ENCODE data around the gene ARFGEF3. TPM values are rescaled to one million over a fixed set of nuclear protein-coding genes. Genes with fewer than 3 reads are reported as not detected.

The ARFGEF3 gene
- total RNA-seq, 8 experiments from 2014 or later, result 1.3 to 21.2 (median 14.7) TPM

GRCh38 chr6:138176652-138177232 lies 15.0 kb downstream of the ARFGEF3 start:
- WGBS, 10 experiments, result 30 to 96% (median 74%) methylated on average over 1 to 2 of the region's 2 CpGs; no CpG with 5 or more reads in 2 of the 10 experiments
- Histone ChIP-seq H3K4me1 (replicated peaks in 1 of 2) (no peaks in the 10 kb centered on the region), H3K27ac (no peak overlapping the region), H3K4me3 (no peak overlapping the region)
- in situ Hi-C loops (cut with MboI; ENCODE audit: low pct_unique_long_range_greater_than_20kb in 2 of 9, low sequenced_read_pairs in 9 of 9, unreplicated experiment in 9 of 9), result no loop called here
- ATAC-seq (replicated peaks in 6 of 8), result no peak

- ATAC-seq (replicated peaks in 6 of 8), result peak in 6 of 8 experiments; percentile 35 to 55 (median 42)
- H3K4me3 ChIP-seq, result no peak overlapping the region
- H3K4me1 ChIP-seq (replicated peaks in 1 of 2), result peaks cover 10 to 13% of the 10 kb centered on the region in 2 donors
- H3K27ac ChIP-seq, result peak overlapping the region in 1 of 2 donors; percentile 43
- WGBS, 10 experiments, result 35 to 70% (median 49%) methylated on average over 3 to 8 of the region's 8 CpGs; no CpG with 5 or more reads in 2 of the 10 experiments
- in situ Hi-C loops (cut with MboI; ENCODE audit: low pct_unique_long_range_greater_than_20kb in 2 of 9, low sequenced_read_pairs in 9 of 9, unreplicated experiment in 9 of 9), result no loop called here
Observed at GRCh38 chr6:138182939-138183789, 21.4 kb downstream of the ARFGEF3 start.

GRCh38 chr6:138183790-138184134 lies 22.0 kb downstream of the ARFGEF3 start:
- no peak for ATAC-seq (replicated peaks in 6 of 8)
- in situ Hi-C loops (cut with MboI; ENCODE audit: low pct_unique_long_range_greater_than_20kb in 2 of 9, low sequenced_read_pairs in 9 of 9, unreplicated experiment in 9 of 9), result no loop called here
- WGBS, 10 experiments, result 50 to 89% (median 68%) methylated on average over 1 to 3 of the region's 4 CpGs; no CpG with 5 or more reads in 4 of the 10 experiments
- Histone ChIP-seq H3K4me3 (no peak overlapping the region), H3K27ac (peak overlapping the region in 1 of 2 donors; percentile 43), H3K4me1 (replicated peaks in 1 of 2) (peaks cover 15 to 16% of the 10 kb centered on the region in 2 donors)

GRCh38 chr6:138184230-138184629 lies 22.5 kb downstream of the ARFGEF3 start:
- no peak for ATAC-seq (replicated peaks in 6 of 8)
- Histone ChIP-seq H3K4me1 (replicated peaks in 1 of 2) (peaks cover 16 to 17% of the 10 kb centered on the region in 2 donors), H3K27ac (no peak overlapping the region), H3K4me3 (no peak overlapping the region)
- in situ Hi-C loops (cut with MboI; ENCODE audit: low pct_unique_long_range_greater_than_20kb in 2 of 9, low sequenced_read_pairs in 9 of 9, unreplicated experiment in 9 of 9), result no loop called here
- 14 to 100% (median 80%) methylated on average over 1 to 3 of the region's 3 CpGs; no CpG with 5 or more reads in 1 of the 10 experiments for WGBS, 10 experiments

GRCh38 chr6:138187156-138187555 lies 25.4 kb downstream of the ARFGEF3 start:
- in situ Hi-C loops (cut with MboI; ENCODE audit: low pct_unique_long_range_greater_than_20kb in 2 of 9, low sequenced_read_pairs in 9 of 9, unreplicated experiment in 9 of 9), result no loop called here
- WGBS, 10 experiments, result 40 to 100% (median 83%) methylated on average over 1 to 3 of the region's 4 CpGs; no CpG with 5 or more reads in 3 of the 10 experiments
- ATAC-seq (replicated peaks in 6 of 8), result no peak

GRCh38 chr6:138188278-138188941 lies 26.7 kb downstream of the ARFGEF3 start:
- in situ Hi-C loops (cut with MboI; ENCODE audit: low pct_unique_long_range_greater_than_20kb in 2 of 9, low sequenced_read_pairs in 9 of 9, unreplicated experiment in 9 of 9), result no loop called here
- Histone ChIP-seq H3K4me3 (no peak overlapping the region), H3K27ac (no peak overlapping the region), H3K4me1 (replicated peaks in 1 of 2) (peaks cover 4 to 10% of the 10 kb centered on the region in 2 donors)
- ATAC-seq (replicated peaks in 6 of 8), result peak in 7 of 8 experiments; percentile 16 to 86 (median 62)
- 6 to 73% (median 32%) methylated on average over 2 to 5 of the region's 5 CpGs for WGBS, 10 experiments

More at GRCh38 chr6:138187156-138187555, 25.4 kb downstream of the ARFGEF3 start:
- Histone ChIP-seq H3K27ac (no peak overlapping the region), H3K4me1 (replicated peaks in 1 of 2) (peaks cover 14 to 17% of the 10 kb centered on the region in 2 donors), H3K4me3 (no peak overlapping the region)

GRCh38 chr6:138194287-138194686 lies 32.5 kb downstream of the ARFGEF3 start:
- ATAC-seq (replicated peaks in 6 of 8), result peak in 7 of 8 experiments; percentile 30 to 98 (median 60)
- Histone ChIP-seq H3K4me1 (replicated peaks in 1 of 2) (peaks cover 0 to 10% of the 10 kb centered on the region in 2 donors), H3K4me3 (no peak overlapping the region), H3K27ac (no peak overlapping the region)
- whole genome bisulfite sequencing, 10 experiments, result 0 to 100% (median 80%) methylated on average over 1 to 4 of the region's 4 CpGs; no CpG with 5 or more reads in 1 of the 10 experiments
- in situ Hi-C loops (cut with MboI; ENCODE audit: low pct_unique_long_range_greater_than_20kb in 2 of 9, low sequenced_read_pairs in 9 of 9, unreplicated experiment in 9 of 9), result no loop called here

GRCh38 chr6:138196122-138196738 lies 34.5 kb downstream of the ARFGEF3 start:
- in situ Hi-C loops (cut with MboI; ENCODE audit: low pct_unique_long_range_greater_than_20kb in 2 of 9, low sequenced_read_pairs in 9 of 9, unreplicated experiment in 9 of 9), result no loop called here
- WGBS, 10 experiments, result 72 to 97% (median 86%) methylated on average over 1 to 3 of the region's 3 CpGs; no CpG with 5 or more reads in 1 of the 10 experiments
- peaks cover 0 to 10% of the 10 kb centered on the region in 2 donors for H3K4me1 ChIP-seq (replicated peaks in 1 of 2)
- peak in 3 of 8 experiments; percentile 35 to 75 (median 38) for ATAC-seq (replicated peaks in 6 of 8)
- H3K27ac ChIP-seq, result no peak overlapping the region
- H3K4me3 ChIP-seq, result no peak overlapping the region

GRCh38 chr6:138197570-138197969 lies 35.8 kb downstream of the ARFGEF3 start:
- WGBS, 10 experiments, result 63 to 100% (median 91%) methylated on average over 1 to 7 of the region's 7 CpGs
- Histone ChIP-seq H3K4me1 (replicated peaks in 1 of 2) (peaks cover 0 to 14% of the 10 kb centered on the region in 2 donors), H3K27ac (no peak overlapping the region), H3K4me3 (no peak overlapping the region)
- ATAC-seq (replicated peaks in 6 of 8), result no peak
- in situ Hi-C loops (cut with MboI; ENCODE audit: low pct_unique_long_range_greater_than_20kb in 2 of 9, low sequenced_read_pairs in 9 of 9, unreplicated experiment in 9 of 9), result no loop called here

- Histone ChIP-seq H3K4me3 (no peak overlapping the region), H3K27ac (no peak overlapping the region), H3K4me1 (replicated peaks in 1 of 2) (peaks cover 0 to 14% of the 10 kb centered on the region in 2 donors)
- 20 to 95% (median 49%) methylated on average over 1 to 6 of the region's 6 CpGs; no CpG with 5 or more reads in 2 of the 10 experiments for WGBS, 10 experiments
- ATAC-seq (replicated peaks in 6 of 8), result no peak
- in situ Hi-C loops (cut with MboI; ENCODE audit: low pct_unique_long_range_greater_than_20kb in 2 of 9, low sequenced_read_pairs in 9 of 9, unreplicated experiment in 9 of 9), result no loop called here
Observed at GRCh38 chr6:138198430-138199091, 36.8 kb downstream of the ARFGEF3 start.

- ATAC-seq (replicated peaks in 6 of 8), result peak in 4 of 8 experiments; percentile 49 to 71 (median 53)
- Histone ChIP-seq H3K4me1 (replicated peaks in 1 of 2) (peaks cover 0 to 15% of the 10 kb centered on the region in 2 donors), H3K4me3 (no peak overlapping the region), H3K27ac (no peak overlapping the region)
- in situ Hi-C loops (cut with MboI; ENCODE audit: low pct_unique_long_range_greater_than_20kb in 2 of 9, low sequenced_read_pairs in 9 of 9, unreplicated experiment in 9 of 9), result no loop called here
- 25 to 100% (median 83%) methylated on average over 1 to 4 of the region's 4 CpGs for WGBS, 10 experiments
Observed at GRCh38 chr6:138201836-138202235, 40.1 kb downstream of the ARFGEF3 start.

GRCh38 chr6:138203315-138203714 lies 41.6 kb downstream of the ARFGEF3 start:
- Histone ChIP-seq H3K4me3 (no peak overlapping the region), H3K4me1 (replicated peaks in 1 of 2) (peaks cover 0 to 15% of the 10 kb centered on the region in 2 donors), H3K27ac (no peak overlapping the region)
- WGBS, 10 experiments, result 18 to 100% (median 86%) methylated on average over 1 to 2 of the region's 2 CpGs; no CpG with 5 or more reads in 3 of the 10 experiments
- in situ Hi-C loops (cut with MboI; ENCODE audit: low pct_unique_long_range_greater_than_20kb in 2 of 9, low sequenced_read_pairs in 9 of 9, unreplicated experiment in 9 of 9), result no loop called here
- no peak for ATAC-seq (replicated peaks in 6 of 8)

All from motor neuron (in vitro differentiated cells).